Measurements from ENCODE around the gene DYRK2.

Gene DYRK2

GRCh38 chr12:67647181-67647798 is 1.3 kb upstream of the DYRK2 start:
- DNase-seq = no peak

DNA sequence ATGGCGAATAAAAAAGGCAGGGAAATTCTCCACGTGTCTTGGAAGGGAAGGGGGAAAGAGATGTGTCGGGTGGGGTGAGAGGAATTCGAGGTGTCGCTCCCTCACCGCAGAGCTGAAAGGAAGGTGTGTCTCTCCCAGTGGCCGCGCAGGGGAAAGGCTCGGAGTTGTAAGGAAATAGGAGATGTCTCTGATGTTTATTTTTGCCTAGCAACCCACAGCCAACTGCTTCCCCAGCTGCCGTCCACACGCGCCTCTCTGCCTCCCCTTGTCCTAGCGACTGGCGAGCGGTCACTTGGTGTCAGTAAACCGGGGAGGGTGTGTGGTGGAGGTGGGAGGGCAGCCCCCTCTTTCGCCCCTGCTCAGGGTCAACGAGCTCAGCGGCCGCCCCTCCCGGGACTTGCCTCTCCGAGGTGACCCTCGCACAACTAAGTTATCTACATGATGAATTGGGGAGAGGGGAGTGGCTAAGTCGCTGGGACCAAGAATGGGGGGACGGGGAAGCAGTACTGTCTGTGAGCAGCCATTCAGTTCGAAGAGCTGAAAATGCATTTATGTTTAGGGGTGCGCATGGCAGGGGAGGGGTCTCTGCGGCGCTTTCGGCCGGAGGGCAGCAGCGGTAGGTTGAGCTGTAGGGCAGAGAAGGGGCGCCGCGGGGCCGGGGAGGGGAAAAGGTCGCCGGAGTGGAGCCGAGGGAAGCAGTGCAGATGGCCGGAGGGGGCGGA is 585 bp upstream of the DYRK2 start:
- no peak for DNase-seq

- DNase-seq = no peak
Observed at GRCh38 chr12:67649261-67649569, 670 bp downstream of the DYRK2 start.

- DNase-seq = no peak
Observed at GRCh38 chr12:67649570-67650387, 1.2 kb downstream of the DYRK2 start.

DNA sequence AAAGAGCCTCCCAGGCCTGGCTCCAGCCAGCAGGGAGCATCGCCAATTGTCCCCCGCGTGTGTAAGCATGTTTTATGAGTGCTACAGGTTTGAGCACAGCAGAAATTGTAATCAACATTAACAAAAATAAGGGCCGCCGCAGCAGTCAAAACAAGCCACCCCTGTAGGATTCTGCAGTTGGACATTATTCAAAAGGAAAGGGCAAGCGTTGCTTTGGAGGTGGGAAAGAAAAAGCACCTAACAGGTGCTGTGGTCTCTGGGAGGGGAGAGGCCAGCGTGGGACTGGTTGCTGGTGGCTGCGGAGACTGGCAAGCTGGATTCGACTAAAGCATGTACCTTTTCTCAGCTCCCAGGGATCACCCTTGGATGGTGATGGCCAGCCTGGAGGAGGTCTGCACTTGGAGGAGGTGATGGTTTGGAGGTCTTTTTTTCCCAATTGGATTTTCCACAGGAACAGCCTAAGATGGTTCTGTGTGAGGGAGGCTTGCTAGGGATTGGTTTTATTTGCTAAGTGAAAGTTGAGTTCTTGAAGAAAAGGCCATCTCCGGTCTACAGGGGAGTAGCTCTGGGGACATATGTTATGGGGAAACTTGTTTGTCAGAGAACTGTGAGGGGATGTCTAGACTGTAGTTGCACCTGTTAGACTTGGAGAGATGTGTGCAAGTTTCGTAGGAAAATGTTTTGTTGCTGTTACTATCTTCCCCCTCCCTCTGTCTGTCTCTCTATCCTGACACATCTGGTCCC is 2.0 kb downstream of the DYRK2 start:
- DNase-seq = no peak

DNA sequence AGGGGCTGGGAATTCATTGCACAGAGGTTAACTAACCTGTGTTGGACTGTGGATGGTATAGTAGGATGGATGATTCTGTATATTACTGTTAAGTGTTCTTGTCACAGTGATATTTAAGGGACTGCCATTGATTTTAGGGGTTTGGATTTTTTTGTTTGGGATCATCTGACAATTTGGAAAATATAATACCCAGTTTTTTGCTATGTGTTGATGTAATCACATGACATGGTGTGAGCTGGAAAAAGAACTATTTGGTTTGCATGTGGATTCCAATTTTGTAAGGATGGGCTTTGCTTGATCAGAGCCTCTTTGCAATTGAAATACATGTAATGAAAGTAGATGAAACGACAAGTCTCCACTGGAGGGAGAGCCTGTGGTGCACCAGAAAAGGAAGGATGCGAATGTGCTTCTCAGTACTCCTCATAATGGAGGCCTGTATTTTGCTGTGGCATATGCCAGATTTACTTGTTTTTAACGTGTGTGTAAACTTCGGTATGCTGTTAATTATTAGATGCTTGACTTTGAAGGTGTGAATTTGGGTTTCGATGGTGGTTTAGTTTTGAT is 2.7 kb downstream of the DYRK2 start:
- DNase-seq = no peak

DNA sequence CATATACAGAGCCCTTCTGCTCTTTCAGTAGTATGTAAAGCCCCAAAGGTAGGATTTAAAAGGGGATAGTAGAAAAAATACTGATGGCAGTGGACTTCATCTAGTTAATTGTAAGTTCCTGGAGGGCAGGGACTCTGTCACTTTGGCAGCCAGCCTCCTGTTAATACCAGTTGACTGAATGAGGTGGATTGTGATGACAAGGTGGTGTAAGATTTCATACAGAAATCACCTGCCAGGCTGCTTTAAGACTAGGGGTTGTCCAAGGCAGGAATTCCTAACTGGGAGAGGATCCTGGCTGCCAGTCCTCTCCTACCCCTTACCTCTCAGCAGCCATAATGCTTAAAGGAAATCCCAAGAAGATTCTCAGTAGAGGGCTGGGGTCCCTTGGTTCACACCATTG is 7.3 kb downstream of the DYRK2 start:
- no peak for DNase-seq

GRCh38 chr12:67656251-67656650 is 7.7 kb downstream of the DYRK2 start:
- DNase-seq = no peak

DNA sequence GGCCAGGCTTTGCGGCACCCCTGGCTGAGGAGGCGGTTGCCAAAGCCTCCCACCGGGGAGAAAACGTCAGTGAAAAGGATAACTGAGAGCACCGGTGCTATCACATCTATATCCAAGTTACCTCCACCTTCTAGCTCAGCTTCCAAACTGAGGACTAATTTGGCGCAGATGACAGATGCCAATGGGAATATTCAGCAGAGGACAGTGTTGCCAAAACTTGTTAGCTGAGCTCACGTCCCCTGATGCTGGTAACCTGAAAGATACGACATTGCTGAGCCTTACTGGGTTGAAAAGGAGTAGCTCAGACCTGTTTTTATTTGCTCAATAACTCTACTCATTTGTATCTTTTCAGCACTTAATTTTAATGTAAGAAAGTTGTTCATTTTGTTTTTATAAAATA is 9.9 kb downstream of the DYRK2 start:
- DNase-seq = no peak

DNA sequence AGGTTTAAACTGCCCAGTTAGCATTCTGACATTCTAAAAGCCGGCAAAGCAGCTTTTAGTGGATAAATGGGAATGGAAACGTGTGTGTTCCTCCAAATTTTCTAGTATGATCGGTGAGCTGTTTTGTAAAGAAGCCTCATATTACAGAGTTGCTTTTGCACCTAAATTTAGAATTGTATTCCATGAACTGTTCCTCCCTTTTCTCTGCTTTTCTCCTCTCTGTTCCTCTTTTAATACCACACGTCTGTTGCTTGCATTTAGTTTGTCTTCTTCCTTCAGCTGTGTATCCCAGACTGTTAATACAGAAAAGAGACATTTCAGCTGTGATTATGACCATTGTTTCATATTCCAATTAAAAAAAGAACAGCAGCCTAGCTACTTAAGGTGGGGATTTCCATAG is 10.7 kb downstream of the DYRK2 start:
- no peak for DNase-seq

GRCh38 chr12:67661311-67662021 is 12.9 kb downstream of the DYRK2 start:
- no peak for DNase-seq

DNA sequence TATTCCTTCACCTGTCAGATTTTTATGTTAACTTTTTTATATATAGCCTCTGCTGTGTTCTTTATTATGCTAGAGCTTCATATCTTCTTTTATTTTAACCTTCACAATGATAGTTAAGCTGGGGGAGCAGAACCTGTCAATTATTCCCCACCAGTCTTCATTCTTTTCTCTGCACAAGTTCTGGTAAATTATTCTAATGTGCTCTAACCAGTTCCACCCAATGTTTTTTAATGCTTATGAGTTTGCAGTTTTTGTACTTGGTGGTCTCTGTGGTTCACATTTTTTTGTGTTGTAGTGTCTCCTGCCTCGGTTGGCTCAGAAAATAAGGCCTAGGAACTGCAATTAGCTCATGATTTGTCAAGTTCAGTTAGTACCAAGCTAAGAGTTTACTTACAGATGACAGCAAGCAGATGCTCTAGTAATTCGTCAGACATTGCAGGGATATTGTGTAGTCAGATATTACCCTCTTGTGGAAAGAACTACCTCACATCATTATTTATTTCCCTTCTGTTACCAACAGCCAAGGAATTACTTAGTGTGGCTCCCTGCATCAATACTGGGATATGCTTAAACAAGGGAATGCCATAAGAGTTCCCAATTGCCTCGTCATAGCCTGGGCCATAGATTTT is 14.5 kb downstream of the DYRK2 start:
- DNase-seq = no peak

DNA sequence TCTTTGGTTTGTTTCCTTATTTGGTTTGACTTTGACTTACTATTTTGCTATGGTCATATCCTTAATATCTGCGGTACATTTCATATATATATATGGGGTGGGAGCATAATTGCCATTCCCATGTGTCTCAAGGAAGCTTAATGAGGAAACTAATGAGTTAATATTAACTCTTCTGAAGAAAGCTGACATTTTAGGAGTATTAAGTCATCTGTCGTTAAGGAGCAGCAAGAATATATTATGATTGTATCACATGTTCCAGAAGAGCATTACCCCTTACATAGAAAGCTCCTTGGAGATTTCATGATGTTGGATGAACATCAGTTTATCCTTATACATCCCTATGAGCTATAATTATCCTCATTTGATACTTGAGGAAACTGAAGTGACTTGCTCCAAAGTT is 15.6 kb downstream of the DYRK2 start:
- DNase-seq = no peak

GRCh38 chr12:67665679-67666078 is 17.1 kb downstream of the DYRK2 start:
- DNase-seq = no peak

GRCh38 chr12:67666605-67667004 is 18.1 kb downstream of the DYRK2 start:
- DNase-seq = no peak

GRCh38 chr12:67667276-67668073 is 18.9 kb downstream of the DYRK2 start:
- DNase-seq = no peak

GRCh38 chr12:67669217-67669933 is 20.8 kb downstream of the DYRK2 start:
- no peak for DNase-seq

GRCh38 chr12:67669934-67670631 is 21.5 kb downstream of the DYRK2 start:
- DNase-seq = no peak

- no peak for DNase-seq
Observed at GRCh38 chr12:67671419-67671818, 22.9 kb downstream of the DYRK2 start.

DNA sequence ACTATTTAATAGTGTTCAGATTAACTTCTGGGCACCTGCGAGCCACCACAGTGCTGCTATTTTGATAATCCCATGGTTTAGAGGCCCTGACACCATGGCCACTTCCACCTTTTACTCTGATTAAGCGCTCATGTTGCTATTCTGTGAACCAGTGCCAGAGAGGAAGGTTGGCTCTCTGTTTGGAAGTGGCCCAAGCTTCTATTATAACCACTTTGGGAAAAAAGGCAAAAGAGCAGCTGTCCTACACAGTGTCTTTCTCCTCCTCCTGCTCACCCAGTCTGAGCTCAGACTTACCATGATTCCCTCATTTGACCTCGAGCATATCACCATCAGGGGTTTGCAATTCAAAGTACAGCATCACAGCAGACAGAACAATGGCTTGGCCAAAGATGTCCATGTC is 23.3 kb downstream of the DYRK2 start:
- no peak for DNase-seq
